ENCODE results near the gene MAG.

GRCh38 chr19:35317464-35318043, 25.6 kb downstream of the MAG start:
- TF ChIP-seq CTCF (IDR thresholded peaks at IDR 0.05) (no peak), EZH2phosphoT487 (IDR thresholded peaks at IDR 0.05) (no peak), EZH2 (IDR thresholded peaks at IDR 0.05) (no peak)
